Limb (tissue), 2 donors: ENCODE measurements around the gene RGS5.

ENCODE experiments used
- DNase-seq, 2 donors: peaks; one replicate each; pipeline ENCODE4 v3.0.0-alpha.2; 2016; ENCODE audit errors: extremely low spot score in 2 of 2

Gene RGS5

GRCh38 chr1:163145435-163145834, 57.3 kb downstream of the RGS5 start:
- no peak for DNase-seq

GRCh38 chr1:163144418-163144817, 58.3 kb downstream of the RGS5 start:
- DNase-seq, result no peak

GRCh38 chr1:163142152-163142551, 60.6 kb downstream of the RGS5 start:
- no peak for DNase-seq

- no peak for DNase-seq
These were observed 61.2 kb downstream of the RGS5 start for GRCh38 chr1:163141556-163141955.

GRCh38 chr1:163137556-163138265, 65.0 kb downstream of the RGS5 start:
- no peak for DNase-seq

GRCh38 chr1:163131981-163132380, 70.7 kb downstream of the RGS5 start:
- no peak for DNase-seq

- DNase-seq, result no peak
These were observed 72.4 kb downstream of the RGS5 start for GRCh38 chr1:163130225-163130856.

- DNase-seq, result no peak
These were observed 74.4 kb downstream of the RGS5 start for GRCh38 chr1:163128282-163128681.

- no peak for DNase-seq
These were observed 77.9 kb downstream of the RGS5 start for GRCh38 chr1:163124812-163125211.

GRCh38 chr1:163120372-163120771, 82.3 kb downstream of the RGS5 start:
- DNase-seq, result no peak

- DNase-seq, result no peak
These were observed 83.0 kb downstream of the RGS5 start for GRCh38 chr1:163119707-163120106.

GRCh38 chr1:163115887-163116286, 86.8 kb downstream of the RGS5 start:
- no peak for DNase-seq

- DNase-seq, result no peak
These were observed 95.1 kb downstream of the RGS5 start for GRCh38 chr1:163107655-163108054.

GRCh38 chr1:163106364-163106987, 96.2 kb downstream of the RGS5 start:
- no peak for DNase-seq

- DNase-seq, result no peak
These were observed 98.2 kb downstream of the RGS5 start for GRCh38 chr1:163104385-163105099.

GRCh38 chr1:163102590-163102989, 100.1 kb downstream of the RGS5 start:
- DNase-seq, result no peak

GRCh38 chr1:163095213-163095612, 107.5 kb downstream of the RGS5 start:
- no peak for DNase-seq

- DNase-seq, result no peak
These were observed 108.1 kb downstream of the RGS5 start for GRCh38 chr1:163094589-163094988.

GRCh38 chr1:163094182-163094581, 108.5 kb downstream of the RGS5 start:
- DNase-seq, result no peak

GRCh38 chr1:163093579-163093978, 109.1 kb downstream of the RGS5 start:
- no peak for DNase-seq

- DNase-seq, result no peak
These were observed 109.5 kb downstream of the RGS5 start for GRCh38 chr1:163093169-163093568.
